IMR-90 (cell line): ENCODE results near the gene MT3. TPM values are rescaled to one million over a fixed set of nuclear protein-coding genes. Genes with fewer than 3 reads are reported as not detected.

ENCODE experiments used
- polyA plus RNA-seq, 3 experiments: library from polyadenylated mRNA; depleted of rRNA; stranded (reverse); fragments of >200 nt; gene quantifications; 2 replicates each; pipeline ENCODE4 v1.2.3, GENCODE V29; 2012; ENCODE audit warnings: low replicate concordance in 1 of 3
- total RNA-seq: library from RNA; depleted of rRNA; stranded (reverse); fragments of >200 nt; gene quantifications from 2 replicates; pipeline ENCODE4 v1.2.3, GENCODE V29; 2012; rRNA removed

MT3 gene
- total and polyA plus RNA-seq, 2 of the 4 experiments (the other 2 are of a cell fraction) = 0.62 TPM; not detected in 1

Other genes starting within 250 kb of the MT3 start
- 215 and 216 TPM in 2 replicates for gene AMFR, start 164.0 kb upstream of the MT3 start, total RNA-seq
- 60.7 and 74.3 TPM in 2 replicates for gene AMFR, start 164.0 kb upstream of the MT3 start, polyA plus RNA-seq (2012; rRNA removed)
- gene NUDT21, start 138.2 kb upstream of the MT3 start, total RNA-seq = 165 and 166 TPM in 2 replicates
- gene NUDT21, start 138.2 kb upstream of the MT3 start, polyA plus RNA-seq (2012; rRNA removed) = 52.4 and 60.9 TPM in 2 replicates
- gene OGFOD1, start 138.0 kb upstream of the MT3 start, total RNA-seq = 102 and 103 TPM in 2 replicates
- 39.2 and 43.5 TPM in 2 replicates for gene OGFOD1, start 138.0 kb upstream of the MT3 start, polyA plus RNA-seq (2012; rRNA removed)
- gene BBS2, start 69.5 kb upstream of the MT3 start, total RNA-seq = 18.6 and 31.9 TPM in 2 replicates
- gene BBS2, start 69.5 kb upstream of the MT3 start, polyA plus RNA-seq (2012; rRNA removed) = 29.9 and 32.3 TPM in 2 replicates
- not detected in 2 replicates for gene MT4, start 24.5 kb upstream of the MT3 start, total RNA-seq
- gene MT4, start 24.5 kb upstream of the MT3 start, polyA plus RNA-seq (2012; rRNA removed) = not detected in 2 replicates
- gene MT2A, start 19.1 kb downstream of the MT3 start, total RNA-seq = 25.5 and 55.5 TPM in 2 replicates
- 588 and 621 TPM in 2 replicates for gene MT2A, start 19.1 kb downstream of the MT3 start, polyA plus RNA-seq (2012; rRNA removed)
- 137 and 166 TPM in 2 replicates for gene MT1E, start 36.3 kb downstream of the MT3 start, total RNA-seq
- 733 and 821 TPM in 2 replicates for gene MT1E, start 36.3 kb downstream of the MT3 start, polyA plus RNA-seq (2012; rRNA removed)
- gene MT1M, start 43.1 kb downstream of the MT3 start, total RNA-seq = not detected in 2 replicates
- 0.10 TPM in 1 of 2 replicates, not detected in the other for gene MT1M, start 43.1 kb downstream of the MT3 start, polyA plus RNA-seq (2012; rRNA removed)
- gene MT1A, start 49.1 kb downstream of the MT3 start, total RNA-seq = 1.9 TPM in 1 of 2 replicates, not detected in the other
- 0.60 and 1.6 TPM in 2 replicates for gene MT1A, start 49.1 kb downstream of the MT3 start, polyA plus RNA-seq (2012; rRNA removed)
- gene MT1B, start 62.4 kb downstream of the MT3 start, total RNA-seq = not detected in 2 replicates
- not detected in 2 replicates for gene MT1B, start 62.4 kb downstream of the MT3 start, polyA plus RNA-seq (2012; rRNA removed)
- not detected in 2 replicates for gene MT1F, start 68.4 kb downstream of the MT3 start, total RNA-seq
- 0.56 and 1.1 TPM in 2 replicates for gene MT1F, start 68.4 kb downstream of the MT3 start, polyA plus RNA-seq (2012; rRNA removed)
- gene MT1G, start 78.5 kb downstream of the MT3 start, total RNA-seq = not detected in 2 replicates
- 0.48 and 0.56 TPM in 2 replicates for gene MT1G, start 78.5 kb downstream of the MT3 start, polyA plus RNA-seq (2012; rRNA removed)
- gene MT1H, start 80.3 kb downstream of the MT3 start, total RNA-seq = not detected in 2 replicates
- not detected in 2 replicates for gene MT1H, start 80.3 kb downstream of the MT3 start, polyA plus RNA-seq (2012; rRNA removed)
- 5.6 and 37.2 TPM in 2 replicates for gene MT1X, start 92.9 kb downstream of the MT3 start, total RNA-seq
- gene MT1X, start 92.9 kb downstream of the MT3 start, polyA plus RNA-seq (2012; rRNA removed) = 117 and 170 TPM in 2 replicates
- 70.3 and 72.6 TPM in 2 replicates for gene NUP93, start 140.6 kb downstream of the MT3 start, total RNA-seq
- 54.6 and 55.3 TPM in 2 replicates for gene NUP93, start 140.6 kb downstream of the MT3 start, polyA plus RNA-seq (2012; rRNA removed)